OCI-M2 (cell line): ENCODE data around the gene PSAPL1.

Experiments used
- DNase-seq: peaks from one replicate; lab custom pipeline; 2025; ENCODE audit not compliant: unreplicated experiment; lab: John Stamatoyannopoulos, UW

The PSAPL1 gene

DNA sequence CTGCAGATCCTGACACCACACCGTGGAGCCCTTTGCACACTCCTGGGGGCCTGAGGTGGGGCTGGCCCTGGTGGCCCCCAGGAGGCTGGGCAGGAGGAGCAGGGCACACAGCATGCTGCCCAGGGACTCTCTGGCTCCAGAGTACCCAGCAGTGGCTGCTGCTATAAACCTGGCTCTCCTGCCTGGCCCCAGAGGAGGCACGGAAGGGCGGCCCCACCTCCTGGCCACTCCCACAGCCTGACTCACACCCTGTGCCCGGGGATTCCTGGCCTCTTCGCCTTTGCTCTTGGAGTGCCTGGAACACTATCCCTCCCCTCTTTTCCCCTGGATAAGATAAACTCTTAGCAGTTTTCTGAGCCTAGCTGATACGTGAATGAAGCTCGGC, at the start of gene PSAPL1:
Gene PSAPL1 (minus strand): TSS at position 165 of the 385 bp plus-strand sequence. CDS start 51 bp downstream, at position 114.
- no peak for DNase-seq

DNA sequence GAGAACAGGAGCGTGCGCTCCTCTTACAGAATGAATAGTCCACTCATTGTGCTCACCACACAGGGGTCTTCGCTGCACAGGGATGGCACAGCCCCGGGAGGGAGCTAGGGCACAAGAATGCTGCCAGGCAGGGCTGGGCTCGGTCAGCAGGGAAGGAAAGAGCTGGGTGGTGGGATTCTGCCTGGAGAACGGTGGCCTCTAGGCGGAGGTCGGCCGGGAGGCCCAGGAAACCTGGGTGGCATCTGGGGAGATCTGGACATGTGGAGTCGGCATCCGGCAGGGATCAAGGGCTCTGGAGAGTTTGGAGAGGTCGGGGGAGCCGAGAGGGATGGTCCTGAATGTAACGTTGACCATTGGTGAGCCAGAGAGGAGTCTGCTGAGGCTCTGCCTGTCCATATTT, 46.5 kb upstream of the PSAPL1 start:
- no peak for DNase-seq

DNA sequence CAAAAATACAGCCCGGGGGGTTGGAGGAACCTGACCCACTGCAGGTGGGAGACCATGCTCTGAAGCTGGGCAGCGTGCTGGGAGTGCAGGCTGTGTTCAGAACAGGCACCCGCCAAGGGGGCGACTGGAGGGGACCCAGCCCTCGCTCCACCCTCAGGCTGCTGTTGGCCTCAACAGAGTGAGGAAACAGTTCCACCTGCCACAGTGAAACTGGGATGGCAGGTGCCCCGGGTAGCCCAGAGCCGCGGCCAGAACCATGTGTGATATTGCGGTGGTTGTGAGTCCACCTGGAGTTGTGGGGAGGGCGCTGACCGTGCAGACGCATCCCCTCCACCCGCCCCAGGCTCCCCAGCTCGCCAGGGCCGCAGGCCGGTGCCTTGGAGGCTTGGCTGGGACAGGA, 45.7 kb upstream of the PSAPL1 start:
- no peak for DNase-seq

DNA sequence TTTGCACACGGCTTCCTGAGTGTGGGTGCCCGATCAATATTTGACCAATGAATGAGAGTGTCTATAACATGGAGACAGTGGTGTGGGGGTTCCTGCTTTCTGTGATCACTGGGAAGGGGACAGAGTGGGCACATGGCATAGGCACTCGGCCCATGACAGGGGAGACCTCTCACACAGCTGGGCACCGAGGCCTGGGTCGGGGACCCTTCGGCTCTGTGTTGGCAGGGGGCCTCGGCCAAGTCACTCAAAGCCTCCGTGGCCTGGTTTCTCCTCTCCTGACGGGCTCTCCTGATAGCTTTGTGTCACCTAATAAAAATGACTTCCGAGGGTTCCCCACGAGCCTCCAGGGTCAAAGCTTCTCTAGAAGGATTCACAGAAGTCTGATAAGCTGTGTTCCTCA, 43.9 kb upstream of the PSAPL1 start:
- DNase-seq: no peak

DNA sequence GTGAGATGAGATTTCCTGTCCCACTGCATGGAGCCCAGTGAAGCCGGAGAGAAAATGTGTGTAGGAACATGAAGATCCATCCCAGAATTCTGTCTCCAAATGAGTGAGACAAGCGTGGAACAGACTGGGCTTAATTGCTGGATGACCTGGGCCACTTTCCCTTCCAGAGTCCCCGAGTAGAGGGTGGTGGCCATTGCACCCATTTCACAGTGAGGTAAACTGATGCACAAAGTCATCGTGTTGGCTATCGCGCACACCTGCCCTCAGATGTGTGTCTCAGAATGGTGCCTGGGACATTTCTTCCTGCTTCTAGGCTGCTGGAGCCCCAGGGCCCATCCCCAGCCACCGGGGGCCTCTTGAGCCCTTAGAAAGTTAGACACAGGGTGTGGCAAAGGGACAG, 43.0 kb upstream of the PSAPL1 start:
- no peak for DNase-seq

DNA sequence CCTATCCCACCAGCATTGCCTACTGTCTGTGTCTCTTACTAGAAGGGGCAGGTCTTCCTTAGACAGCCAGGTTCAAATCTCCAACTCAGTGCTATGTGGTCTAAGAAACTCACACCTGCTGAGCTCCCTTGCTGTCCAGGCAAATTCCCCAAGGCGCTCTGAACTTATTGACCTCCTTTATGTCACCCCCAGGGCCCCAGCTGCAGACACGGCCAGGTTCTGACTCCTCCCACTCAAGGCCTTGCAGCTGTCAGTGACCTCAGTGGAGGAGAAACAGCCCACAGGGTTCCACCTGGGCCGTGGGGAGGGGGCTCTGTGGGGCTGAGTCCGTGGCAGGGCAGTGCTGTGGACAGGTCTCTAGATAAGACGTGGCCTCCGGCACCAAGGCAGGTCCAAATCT, 42.1 kb upstream of the PSAPL1 start:
- no peak for DNase-seq

DNA sequence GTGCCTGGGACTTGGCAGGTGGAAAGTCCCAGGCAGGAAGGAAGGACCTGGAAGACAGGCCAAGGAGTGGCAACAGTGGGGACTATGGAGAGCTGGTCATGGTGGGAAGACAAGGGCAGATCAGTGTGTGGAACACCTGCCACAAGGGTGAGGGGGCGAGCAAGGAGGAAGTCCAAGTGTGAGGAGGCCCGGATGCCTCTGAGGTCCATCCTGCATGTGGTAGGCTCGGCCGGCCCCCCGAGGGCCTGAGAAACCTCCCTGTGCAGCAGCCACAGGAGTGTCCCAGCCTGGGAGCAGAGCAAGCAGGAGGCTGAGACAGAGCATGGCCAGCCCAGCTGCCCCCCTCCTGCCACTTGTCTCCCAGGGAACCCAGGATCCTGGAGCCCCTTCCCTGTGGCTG, 40.5 kb upstream of the PSAPL1 start:
- DNase-seq: no peak

- no peak for DNase-seq
These were observed 39.6 kb upstream of the PSAPL1 start for GRCh38 chr4:7474320-7474719.

DNA sequence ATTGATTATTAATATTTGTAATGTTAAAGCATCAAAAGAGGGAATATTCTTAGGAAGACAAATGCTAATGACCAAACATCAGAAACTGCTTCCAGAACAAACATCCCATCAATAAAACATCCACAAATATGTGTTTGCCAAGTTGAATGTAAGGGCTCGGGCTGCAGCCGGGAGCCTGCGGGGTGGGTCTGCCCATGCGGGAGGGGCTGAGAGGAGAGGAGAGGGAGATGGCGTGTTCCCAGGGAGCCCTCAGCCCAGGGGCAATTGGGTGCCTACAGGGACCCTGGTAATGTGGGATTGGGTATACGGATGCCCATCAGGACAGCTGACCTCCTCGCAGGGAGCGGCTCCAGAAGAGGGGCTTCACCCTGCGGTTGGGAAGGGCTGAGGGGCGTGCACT, 38.4 kb upstream of the PSAPL1 start:
- no peak for DNase-seq

- DNase-seq: no peak
These were observed 37.8 kb upstream of the PSAPL1 start for GRCh38 chr4:7472442-7473013.

- DNase-seq: no peak
These were observed 35.9 kb upstream of the PSAPL1 start for GRCh38 chr4:7470522-7471128.

DNA sequence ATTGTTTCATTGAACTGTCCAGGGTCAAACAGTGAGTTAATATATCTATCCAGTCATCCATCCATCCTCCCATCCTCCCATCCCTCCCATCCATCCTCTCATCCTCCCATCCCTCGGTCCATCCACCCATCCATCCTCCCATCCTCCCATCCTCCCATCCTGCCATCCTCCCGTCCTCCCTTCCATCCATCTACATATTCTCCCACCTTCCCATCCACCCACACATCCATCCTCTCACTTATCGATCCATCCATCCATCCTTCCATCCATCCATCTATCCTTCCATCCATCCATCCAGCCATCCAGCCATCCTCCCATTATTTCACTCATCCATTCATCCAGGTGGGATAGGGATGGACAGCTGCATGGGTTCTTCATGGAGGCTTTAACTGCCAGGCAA, 35.4 kb upstream of the PSAPL1 start:
- DNase-seq: no peak

GRCh38 chr4:7469023-7469422, 34.3 kb upstream of the PSAPL1 start:
- no peak for DNase-seq

DNA sequence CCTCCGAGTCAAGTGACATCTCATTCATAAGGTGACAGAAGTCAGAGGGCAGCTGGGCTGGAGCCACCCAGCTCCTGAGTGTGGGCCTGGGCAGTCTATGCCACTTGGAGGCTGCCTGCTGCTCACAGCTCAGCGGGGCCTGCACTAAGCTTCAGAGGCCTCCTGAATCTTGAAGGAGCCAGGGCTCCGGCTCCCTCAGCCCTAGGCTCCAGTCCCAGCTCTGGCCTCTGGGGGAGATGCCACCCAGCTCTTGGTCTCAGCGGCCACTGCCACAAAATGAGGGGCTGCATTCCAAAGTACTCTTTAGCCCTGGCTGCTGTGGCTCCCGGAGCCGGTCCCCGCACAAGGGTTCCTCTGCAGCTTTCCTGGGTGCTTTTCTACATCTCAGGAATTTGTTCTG, 32.7 kb upstream of the PSAPL1 start:
- no peak for DNase-seq

GRCh38 chr4:7466904-7467303, 32.2 kb upstream of the PSAPL1 start:
- no peak for DNase-seq

- DNase-seq: no peak
These were observed 31.5 kb upstream of the PSAPL1 start for GRCh38 chr4:7466215-7466614.

DNA sequence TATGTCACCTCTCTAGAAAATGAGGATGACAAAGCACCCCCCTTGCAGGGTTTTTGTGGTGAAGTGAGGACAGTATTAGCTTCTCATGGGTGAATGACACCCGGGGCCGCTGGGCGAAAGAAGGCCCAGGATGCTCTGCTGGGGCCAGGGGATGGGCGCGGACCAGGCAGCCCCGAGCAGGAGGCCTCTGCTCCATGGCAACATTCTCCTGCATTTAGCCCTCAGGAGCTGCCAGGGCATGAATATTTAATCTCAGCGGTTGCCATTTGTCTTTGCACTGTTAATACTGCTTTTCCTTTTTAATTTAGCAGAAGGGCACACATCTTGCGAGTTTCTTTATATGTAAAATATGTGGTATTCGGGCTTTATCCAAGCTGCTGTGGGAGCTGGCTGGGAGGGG, 30.3 kb upstream of the PSAPL1 start:
- DNase-seq: no peak

GRCh38 chr4:7464259-7464655, 29.5 kb upstream of the PSAPL1 start:
- no peak for DNase-seq

GRCh38 chr4:7463566-7464258, 29.0 kb upstream of the PSAPL1 start:
- no peak for DNase-seq

DNA sequence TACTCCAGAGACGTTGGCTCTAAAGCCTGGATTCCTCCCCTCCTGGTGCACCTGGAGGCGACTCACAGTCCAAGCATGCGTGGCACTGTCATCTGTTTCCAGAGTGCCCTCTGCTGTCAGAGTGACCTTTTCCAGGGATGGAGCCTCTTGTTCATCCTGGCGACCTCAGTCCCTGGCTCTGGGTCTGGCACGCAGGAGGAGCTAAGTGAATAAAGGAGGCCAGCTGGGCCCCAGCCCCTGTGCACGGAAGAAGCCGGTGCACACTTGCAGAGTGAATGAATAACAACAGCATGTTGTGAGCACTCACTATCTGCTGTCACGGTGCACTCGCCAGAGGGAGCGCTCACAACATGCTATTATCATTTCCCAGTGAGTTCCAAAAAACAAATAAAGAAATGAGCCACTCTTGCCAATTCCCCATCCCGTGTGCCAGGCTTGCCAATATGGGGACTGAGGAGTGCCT, 27.8 kb upstream of the PSAPL1 start:
- no peak for DNase-seq

DNA sequence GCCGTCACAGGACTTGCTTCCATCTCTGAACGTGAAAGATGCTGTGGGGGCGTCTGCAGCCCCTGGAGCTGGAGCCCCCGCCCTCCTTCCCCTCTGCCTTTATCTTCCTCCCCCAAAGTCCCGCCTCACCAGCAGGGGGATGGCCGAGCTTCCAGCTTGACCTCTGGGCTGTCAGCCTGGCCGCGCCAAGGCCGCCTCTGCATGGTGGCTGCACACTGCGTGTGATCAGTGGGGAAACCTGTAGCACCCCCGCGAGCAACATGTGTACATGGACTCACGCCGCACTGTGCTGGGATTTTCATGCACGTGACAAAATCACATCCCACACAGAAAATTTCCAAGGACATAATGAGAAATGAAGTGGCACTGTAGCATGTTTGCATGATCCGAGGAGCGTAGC, 26.5 kb upstream of the PSAPL1 start:
- DNase-seq: no peak

DNA sequence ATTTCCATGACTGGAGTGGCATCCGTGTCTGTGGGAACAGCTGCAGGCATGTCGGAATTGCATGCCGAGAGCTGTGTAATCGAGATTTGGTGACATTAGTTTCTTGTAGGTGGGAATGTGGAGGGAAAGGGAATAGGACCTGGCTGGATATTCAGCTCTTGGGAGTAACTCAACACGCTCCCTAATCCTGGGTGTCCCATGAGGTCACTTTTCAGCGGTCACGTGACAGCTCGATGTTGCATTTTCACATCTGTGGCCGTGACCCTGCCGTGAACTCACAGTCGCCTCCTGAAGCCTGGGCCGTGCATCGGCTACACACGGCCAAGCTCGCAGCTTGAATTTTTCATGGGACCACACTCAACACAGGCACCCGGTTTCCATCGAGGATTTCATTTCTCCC, 25.8 kb upstream of the PSAPL1 start:
- DNase-seq: no peak

GRCh38 chr4:7459471-7459870, 24.7 kb upstream of the PSAPL1 start:
- DNase-seq: no peak
